Stimulated activated CD4-positive, alpha-beta T cell treated with anti-CD3 and anti-CD28 coated beads, Interleukin-1b, Interleukin-23, amount 100 ng/mL, for 48 hours (primary cell): ENCODE data around the gene CD300LB.

Experiments
- DNase-seq: peaks from one replicate; pipeline ENCODE4 v3.0.0-alpha.2; 2020

Gene CD300LB

DNA sequence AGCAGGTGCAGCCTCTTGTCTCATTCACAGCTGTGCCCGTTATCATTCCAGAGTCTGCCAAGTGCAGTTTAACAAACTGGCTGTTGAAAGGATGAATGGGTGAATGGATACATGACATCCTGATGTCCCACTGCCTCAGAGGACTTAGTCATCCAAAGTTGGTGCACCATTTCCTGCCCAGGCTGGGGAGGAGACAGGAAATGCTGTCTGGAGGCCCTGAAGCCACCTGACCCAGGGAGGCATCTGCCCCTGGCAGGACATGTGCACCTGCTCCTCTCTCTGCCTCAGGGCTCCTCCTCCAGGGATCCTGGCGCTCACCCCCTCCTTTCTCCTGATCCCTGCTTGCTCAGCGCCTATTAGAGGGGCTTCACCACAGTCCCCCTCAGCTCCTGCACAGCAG lies 16.5 kb upstream of the CD300LB start:
- peak; percentile 18 for DNase-seq

DNA sequence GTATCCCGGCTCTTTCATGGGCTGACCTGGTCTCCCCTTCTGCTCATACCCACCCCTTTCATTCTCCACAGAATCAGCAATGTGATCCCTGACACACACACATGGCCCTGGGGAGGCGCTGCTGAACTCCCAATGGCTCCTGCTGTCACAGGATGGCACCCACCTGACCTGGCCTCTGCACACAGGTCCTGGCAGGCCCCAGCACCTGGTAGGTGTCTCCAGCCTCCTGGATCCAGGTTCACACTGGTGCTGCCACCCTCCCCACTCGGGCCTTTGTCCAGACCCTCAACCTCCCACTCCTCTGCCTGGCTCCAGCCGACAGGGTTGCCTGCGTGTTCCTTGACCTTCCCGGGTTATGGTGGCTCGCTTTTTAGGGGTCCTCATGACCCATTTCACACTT lies 16.0 kb upstream of the CD300LB start:
- no peak for DNase-seq

DNA sequence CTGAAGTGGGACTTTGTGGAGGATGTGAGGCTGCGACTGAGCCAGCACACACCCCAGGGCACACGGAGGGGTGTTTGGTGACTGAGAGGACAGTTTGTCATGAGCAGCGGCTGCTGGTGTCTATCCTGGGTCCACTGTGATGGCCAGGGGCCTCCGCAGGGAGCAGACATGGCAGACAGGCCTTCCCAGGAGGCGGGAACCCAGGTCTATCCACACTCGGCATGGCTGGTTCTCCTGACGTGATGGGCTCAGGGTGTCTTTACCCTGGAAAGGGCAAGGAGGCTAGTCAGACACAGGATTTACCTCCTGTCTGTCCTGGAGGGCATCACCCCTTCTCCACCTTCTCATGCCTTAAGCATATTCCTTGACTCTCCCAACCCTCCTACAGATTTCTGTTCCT lies 15.3 kb upstream of the CD300LB start:
- no peak for DNase-seq

- DNase-seq, result no peak
Observed at GRCh38 chr17:74545843-74546230, 14.6 kb upstream of the CD300LB start, which contains the start of gene CD300C. Gene CD300C, minus strand, starts transcription at chr17:74546115. Its CDS starts 333 bp downstream, at chr17:74545782.

DNA sequence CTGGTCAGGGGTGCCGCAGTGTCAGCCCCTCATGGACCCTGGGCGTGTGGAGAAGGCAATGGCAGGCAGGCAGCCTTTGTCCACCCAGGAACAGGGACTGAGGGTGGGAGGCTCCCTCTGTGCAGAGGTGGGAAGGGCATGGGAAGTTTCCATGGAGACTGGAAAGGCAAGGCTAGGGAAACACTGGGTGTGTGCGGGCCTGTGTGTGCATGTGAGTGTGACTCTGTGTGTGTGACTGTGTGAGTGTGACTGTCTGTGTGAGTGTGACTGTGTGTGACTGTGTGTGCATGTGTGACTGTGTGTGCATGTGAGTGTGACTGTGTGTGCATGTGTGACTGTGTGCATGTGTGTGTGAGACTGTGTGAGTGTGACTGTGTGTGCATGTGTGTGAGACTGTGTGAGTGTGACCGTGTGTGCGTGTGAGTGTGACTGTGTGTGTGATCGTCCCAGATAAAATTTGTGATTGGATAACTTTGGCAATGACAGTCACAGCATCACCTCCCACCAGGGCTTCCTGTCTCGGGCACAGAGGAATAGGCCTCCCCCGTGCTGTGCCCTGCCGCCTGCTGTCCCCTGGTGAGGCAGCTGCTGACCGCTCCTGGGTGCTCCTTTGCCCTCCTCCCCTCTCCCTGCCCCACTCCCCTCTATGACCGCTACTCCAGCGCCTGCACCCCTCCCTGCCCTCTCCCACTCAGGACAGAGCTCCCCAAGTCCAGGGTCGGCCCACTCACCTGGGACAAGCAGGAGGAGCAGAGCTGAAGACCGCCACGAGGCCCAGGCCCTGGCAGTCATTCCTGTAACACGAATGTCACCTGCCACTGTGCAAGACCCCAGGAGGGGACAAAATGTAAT lies 13.9 kb upstream of the CD300LB start:
- DNase-seq, result no peak

DNA sequence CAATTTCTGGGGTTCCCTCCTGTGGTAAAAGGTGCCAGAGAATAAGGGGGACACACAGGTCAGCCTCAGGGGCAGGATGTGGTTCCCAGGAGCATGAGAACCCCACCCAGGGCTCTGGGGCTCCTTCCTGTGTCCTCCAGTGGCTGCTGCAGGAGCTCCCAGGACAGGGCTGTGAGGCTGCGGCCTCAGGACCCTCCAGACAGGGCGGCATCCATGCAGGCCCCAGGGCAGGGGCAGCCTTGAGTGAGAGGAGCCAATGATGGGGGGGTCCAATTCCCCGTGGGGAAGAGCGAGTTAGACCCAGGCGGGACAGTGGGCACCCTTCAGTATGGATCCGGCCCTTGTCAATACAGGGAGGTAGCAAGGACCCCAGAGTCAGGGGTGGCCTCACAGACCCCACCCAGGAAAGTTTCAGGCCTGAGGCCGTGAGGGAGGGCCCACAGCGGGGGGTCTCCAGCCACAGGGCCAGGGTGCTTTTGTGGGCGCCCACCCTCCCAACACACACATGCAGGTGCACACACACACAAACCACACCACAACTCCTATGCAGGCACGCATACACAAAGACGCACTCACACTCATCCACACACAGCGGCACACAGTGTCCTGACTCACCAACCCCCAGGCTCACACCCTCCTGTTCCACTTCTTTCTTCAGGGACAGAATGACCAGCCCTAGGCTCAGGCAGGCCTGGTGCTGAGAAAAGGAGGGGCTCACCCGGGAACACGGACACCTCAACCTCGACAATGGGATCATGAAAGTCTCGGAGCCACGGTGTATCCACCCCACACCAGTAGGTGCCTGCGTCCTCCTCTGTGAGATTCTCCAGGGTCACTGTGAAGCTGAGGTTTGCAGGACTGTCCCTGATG lies 12.9 kb upstream of the CD300LB start:
- no peak for DNase-seq

DNA sequence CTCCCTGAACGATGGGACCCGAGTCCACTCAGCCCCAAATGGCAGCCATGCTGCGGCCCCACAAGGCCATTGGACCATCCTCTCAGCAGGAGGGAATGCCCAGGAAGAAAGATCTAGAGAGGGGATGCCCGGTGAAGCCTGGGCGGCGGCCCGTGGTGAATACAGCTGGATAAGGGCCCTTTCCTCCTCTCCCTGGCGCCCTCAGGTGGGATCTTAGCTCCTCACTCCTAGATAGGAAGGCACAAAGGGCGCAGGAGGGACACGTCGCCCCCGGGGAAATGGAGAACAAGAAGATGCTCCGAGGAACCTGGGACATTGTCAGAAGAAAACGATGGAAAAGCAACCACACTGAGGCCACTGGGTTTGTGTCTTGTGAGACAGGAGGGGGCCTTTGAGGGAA lies 12.1 kb upstream of the CD300LB start:
- DNase-seq, result no peak

DNA sequence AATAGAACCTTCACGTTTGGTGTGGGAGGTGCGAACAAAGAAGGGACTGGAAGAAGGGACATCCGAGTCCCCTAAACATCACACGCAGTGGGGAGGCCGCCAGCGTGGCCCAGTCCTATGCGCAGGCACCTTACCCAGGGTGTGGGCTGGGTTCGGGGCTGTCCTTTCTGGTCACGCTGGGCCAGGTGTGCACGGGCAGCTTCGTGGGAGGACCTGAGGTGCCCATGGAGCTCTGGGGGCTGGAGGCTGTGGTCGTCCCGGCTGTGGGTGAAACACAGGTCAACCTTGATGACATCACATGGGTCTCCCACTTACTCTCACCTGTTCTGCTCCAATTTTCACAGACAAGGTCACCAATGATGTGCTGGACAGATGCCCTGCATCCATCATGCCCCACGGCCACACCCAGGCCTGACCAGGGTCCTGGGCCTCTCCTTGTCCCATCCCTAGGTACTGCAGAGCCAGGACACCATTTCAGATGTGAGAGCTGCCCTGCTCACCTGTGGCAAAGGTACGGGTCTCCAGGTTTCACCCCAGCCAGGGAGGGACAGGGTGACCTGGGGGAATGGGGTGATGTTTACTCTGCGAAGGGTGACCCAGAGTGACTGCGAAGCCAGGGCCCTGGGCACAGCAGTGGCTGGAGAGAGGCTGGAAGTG lies 11.6 kb upstream of the CD300LB start:
- no peak for DNase-seq

DNA sequence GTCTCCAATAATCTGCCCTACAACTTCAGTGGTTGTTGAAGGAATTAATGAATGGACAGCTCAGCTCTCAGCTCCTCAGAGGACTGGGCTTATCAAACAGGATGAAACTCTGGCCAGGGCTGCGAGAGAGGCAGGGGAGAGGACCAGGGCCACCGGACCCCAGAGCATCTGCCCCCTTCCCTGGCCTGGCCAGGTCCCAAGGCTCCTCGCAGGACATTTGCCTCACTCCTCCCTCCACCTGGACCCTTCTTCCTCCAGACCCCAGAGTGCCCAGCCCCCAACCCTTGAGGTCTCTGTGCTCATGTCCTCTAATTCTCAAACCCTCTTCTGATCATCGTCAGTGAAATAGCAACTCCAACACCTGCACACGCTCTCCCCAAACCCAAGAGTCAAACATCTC lies 10.9 kb upstream of the CD300LB start:
- no peak for DNase-seq

GRCh38 chr17:74541176-74542111 lies 10.2 kb upstream of the CD300LB start:
- DNase-seq, result no peak

- DNase-seq, result no peak
Observed at GRCh38 chr17:74539281-74539820, 8.1 kb upstream of the CD300LB start.

DNA sequence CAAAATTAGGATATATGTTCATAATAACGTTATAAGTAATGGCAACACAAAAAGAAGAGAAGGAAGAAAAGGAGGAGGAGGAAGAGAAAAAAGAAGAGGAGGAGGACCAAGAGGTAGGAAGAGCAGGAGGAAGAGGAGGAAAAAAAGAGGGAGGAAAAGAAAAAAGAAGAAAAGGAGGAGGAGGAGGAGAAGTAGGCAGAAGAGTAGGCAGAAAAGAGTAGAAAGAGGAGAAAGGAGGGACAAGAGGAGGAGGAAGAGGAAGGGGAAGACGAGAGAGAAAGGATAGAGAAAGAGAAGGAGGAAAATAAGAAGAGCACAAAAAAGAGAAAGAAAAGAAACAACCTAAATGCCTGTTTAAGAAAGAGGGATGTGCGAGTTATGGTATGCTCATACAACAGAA lies 5.6 kb upstream of the CD300LB start:
- DNase-seq, result no peak

GRCh38 chr17:74532115-74532514 lies 840 bp upstream of the CD300LB start:
- DNase-seq, result no peak

GRCh38 chr17:74530831-74531150 lies 484 bp downstream of the CD300LB start:
- no peak for DNase-seq

DNA sequence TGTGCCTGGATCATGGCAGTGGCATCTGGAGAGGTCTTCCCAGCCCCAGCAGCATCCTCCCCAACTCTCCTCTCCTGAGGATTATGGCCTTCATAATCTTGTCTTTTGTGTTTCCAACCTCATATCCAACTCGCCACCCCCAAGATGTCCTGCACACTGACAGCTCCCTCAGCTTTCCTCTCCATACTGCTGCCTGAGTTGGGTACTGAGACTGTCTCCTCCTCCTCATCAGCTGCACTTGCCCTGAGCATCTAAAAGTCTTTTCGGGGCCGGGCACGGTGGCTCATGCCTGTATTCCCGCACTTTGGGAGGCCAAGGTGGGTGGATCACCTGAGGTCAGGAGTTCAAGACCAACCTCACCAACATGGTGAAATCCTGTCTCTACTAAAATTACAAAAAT lies 2.0 kb downstream of the CD300LB start:
- no peak for DNase-seq

DNA sequence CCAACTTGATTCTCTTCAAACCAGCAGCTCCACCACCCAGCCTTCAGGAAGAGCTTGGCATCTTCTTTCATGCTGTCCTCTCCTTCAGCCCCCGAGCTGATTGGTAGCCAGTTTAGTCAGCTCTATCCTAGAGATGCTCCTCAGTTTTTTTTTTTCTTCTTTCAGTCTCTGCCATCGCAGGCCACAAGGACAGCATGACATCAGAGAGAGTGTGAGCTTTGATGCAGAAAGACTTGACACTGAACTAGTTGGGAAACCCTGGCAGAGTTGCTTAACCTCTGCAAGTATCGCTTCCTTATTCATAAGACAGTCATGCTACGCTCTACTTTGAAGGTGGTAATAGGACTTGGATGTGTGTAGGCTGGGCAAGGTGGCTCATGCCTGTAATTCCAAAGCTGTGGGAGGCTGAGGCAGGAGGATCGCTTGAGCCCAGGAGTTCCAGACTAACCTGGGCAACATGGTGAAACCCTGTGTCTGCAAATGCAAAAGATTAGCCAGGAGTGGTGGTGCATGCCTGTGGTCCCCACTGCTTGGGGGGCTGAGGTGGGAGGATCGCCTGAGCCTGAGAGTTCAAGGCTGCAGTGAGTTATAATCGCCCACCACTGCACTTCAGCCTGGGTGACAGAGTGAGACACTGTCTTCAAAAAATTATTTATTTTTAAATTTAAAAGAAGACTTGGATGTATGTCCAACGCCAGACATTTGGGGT lies 2.6 kb downstream of the CD300LB start:
- DNase-seq, result no peak

- DNase-seq, result no peak
Observed at GRCh38 chr17:74527756-74528155, 3.5 kb downstream of the CD300LB start.

DNA sequence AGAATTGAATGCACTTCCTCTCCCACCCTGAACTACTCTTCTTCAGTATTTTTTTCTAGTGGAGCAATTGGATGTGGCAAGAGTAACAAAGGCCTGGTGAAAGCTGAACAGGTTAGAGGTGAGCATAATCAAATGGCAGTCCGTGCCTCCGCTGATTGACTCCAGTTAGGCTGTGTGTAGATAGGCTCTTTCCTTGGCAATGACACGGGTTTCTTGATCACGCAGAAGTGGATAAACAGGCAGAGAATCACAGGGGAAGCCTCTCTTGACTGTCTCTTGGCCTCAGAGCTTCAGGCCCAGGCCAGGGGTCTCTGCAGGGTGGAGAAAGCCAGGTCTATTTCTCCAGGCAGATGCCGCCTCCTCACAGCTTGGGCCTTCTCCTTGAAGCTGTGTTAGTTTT lies 4.2 kb downstream of the CD300LB start:
- DNase-seq, result no peak

GRCh38 chr17:74526681-74527080 lies 4.6 kb downstream of the CD300LB start:
- no peak for DNase-seq

DNA sequence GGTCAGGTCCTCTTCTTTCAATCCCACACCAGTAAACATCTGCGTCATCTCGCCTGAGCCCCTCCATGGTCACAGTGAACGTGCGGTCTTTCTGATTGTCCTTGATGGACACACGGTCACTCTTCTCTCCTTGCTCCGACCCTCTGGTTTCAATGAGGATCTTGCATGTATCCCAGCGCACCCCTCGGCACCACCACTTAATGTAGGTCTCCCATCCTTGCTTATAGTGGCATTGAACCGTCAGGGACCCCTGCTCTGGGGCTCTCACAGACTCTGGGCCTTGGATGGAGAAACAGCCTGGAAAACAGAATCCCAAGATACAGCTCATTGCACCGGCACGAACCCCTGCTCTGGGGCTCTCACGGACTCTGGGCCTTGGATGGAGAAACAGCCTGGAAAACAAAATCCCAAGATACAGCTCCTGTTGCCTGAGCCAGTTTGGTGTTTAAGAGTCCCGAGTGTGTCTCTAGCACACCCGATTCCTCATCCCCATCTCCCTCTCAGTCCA lies 5.4 kb downstream of the CD300LB start:
- no peak for DNase-seq

GRCh38 chr17:74525465-74525725 lies 5.9 kb downstream of the CD300LB start:
- DNase-seq, result no peak
